Left ventricle myocardium superior (tissue), 1 donor: ENCODE results near the gene RAB44. TPM values are rescaled to one million over a fixed set of nuclear protein-coding genes. Genes with fewer than 3 reads are reported as not detected.
A peak's percentile ranks its signal among the peaks of the same experiment; 100 is the strongest.

ENCODE experiments used
- ATAC-seq: fragments of 200-7000 bp; cut with Tn5 transposase; one replicate; pipeline ENCODE4 v1.9.1; 2020; ENCODE audit warnings: mild to moderate bottlenecking, moderate library complexity
- DNase-seq: peaks from one replicate; pipeline ENCODE4 v3.0.0-alpha.2; 2020
- intact Hi-C: fragments of 100-400 bp; cut with micrococcal nuclease; formaldehyde crosslinking; loops from one replicate; pipeline ENCODE4 v1.11.0; 2022
- total RNA-seq: library from RNA; stranded (reverse); fragmentation: NEBNext Ultra II Directional; extraction: Animal tissue kit (Norgen Biotek cat#: 25700); gene quantifications from one replicate; pipeline ENCODE4 v1.2.1, GENCODE V29; 2021
- donor health status: DM: no; HTN: yes; CAD: no; lungs with severe emphysema.

RAB44 gene
- total RNA-seq, 1 donor from 2014 or later, result 0.07 TPM

DNA sequence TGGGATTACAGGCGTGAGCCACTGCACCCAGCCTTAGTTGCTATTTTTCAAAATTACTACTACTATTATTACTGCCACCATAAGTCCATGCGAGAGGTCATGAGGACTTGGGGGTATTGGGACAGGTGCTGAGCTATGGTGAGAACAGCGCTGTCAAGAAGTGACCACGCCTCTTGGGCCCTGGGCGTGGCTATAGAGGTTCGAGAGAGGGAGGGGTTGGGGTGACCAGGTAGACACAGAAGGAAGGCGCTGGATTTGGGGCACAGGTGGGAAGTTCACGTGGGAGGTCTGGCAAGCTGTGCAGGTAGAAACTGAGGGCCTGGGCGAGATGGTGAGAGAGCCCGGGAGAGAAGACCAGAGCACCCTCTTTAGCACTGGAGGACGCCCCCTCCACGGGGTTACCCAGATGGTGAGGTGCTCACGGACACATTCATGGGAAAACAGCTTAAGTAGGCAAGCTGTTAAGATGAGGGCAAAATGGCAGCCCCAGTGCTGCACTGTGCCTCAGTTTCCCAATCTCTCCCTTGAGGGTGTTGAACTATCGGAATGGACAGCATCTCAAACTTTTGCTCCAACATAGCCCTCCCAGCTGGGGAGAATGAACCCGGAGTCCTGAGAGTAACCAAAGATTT is 61.0 kb downstream of the RAB44 start:
- intact Hi-C loops, result loop anchor here (2.0 kb wide), 1 partner anchor 136 kb away; no protein-coding TSS in a partner anchor
- no peak for DNase-seq
- no peak for ATAC-seq

DNA sequence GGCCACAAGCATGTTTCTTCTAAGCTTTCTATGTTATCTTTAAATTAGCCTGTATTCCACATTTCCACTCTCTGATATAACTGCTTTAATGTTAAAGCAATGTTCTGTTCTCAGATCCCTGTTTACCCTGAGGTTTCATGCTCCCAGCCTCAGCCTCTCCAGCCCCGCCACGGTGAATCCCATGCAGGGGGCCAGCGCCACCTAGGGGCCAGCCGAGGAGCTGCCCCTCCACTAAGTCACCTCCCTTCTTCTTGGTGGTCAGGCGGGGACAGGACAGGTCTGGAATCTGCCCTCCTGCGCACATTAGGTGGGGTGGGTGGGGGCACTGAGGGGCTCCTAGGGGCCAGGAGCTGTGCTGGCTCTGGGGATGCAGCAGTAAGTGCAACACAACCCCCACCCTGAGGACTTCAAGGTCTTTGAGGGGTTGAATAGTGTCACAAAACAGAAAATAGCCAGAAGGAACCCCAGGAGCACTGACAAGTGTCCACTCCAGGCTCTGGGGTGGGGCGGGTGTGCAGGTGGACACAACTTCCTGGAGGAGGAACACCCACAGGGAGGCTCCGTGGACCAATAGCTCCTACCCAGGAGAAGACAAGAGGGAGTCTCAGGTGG is 61.6 kb downstream of the RAB44 start:
- ATAC-seq (peak; percentile 89), DNase-seq (peak; percentile 88)
- intact Hi-C loops, result loop anchor here (2.0 kb wide), 1 partner anchor 136 kb away; no protein-coding TSS in a partner anchor

DNA sequence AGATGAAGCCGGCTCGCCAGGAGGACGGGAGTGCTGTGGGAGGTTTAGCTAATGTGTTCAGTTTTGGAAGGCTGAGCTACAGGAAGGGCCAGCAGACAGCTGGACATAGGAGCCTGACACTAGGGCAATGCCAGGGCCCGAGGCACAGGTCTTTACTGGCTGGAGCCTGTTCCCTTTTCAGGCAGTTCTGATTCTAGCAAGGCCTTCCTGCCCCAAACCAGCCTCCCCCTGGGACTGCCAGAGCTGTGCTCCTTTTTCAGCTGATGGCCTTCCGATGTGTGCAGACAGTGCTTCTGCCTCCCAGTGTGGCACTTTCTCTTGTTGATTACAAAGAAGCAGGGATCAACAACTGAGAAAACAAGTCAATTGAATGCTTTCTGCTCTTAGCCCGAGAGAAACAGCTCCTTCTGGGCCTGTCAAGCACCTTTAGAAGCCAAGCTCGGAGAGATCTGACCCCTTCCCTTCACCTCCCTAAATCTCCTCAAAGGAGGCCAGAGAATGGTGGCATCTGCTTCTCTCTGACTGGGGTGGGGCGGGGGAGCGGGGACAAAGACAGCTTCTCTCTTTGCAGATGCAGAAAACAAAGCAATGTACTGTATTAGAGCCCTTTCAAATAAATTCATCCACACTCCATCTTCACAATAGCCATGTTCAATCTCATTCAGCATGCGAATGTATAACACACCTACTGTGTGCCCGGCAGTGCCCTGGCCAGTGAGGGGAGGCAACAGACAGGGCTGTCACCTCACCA is 63.2 kb downstream of the RAB44 start:
- no peak for DNase-seq
- ATAC-seq, result no peak
- intact Hi-C loops, result loop anchor here (5.0 kb wide), 1 partner anchor 256 kb away; no protein-coding TSS in a partner anchor

DNA sequence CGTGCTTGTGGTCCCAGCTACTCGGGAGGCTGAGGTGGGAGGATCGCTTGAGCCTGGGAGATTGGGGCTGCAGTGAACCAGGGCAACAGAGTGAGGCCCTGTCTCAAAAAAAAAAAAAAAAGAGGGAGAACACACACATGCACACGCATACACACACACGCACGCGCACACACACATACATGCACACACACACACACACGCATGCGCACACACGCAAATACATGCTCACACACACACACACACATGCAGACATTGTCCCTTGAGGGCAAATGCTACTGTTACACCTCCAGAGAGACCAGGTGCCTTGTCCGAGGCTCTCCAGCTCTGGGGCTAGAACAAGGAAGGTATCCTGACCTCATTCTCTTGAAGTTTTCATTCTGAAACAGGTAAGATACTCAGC is 64.5 kb downstream of the RAB44 start:
- no peak for ATAC-seq

DNA sequence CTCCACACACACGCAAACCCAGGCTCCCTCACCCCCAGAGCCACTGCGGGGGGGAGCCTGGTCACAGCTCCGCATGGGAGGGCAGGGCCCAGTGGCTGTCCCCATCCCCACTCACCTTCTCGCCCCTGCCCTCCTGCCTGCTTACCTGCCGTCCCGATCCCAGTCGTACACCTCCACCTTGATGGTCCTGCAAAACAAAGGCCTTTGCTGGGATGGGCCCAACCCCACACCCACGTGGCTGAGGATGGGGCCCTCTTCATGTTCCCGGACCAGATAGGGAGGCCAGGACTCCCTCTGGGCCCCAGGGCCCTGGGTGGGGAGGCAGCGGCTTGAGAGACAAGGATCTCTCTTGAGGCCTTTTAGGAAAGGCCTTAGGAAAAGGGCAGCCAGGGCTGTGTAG is 67.6 kb downstream of the RAB44 start:
- no peak for ATAC-seq
- DNase-seq, result peak; percentile 27
- intact Hi-C loops, result loop anchor here (5.0 kb wide), 1 partner anchor 87 kb away; no protein-coding TSS in a partner anchor

More for the DNA sequence above, 64.5 kb downstream of the RAB44 start:
- peak; percentile 19 for DNase-seq
- intact Hi-C loops, result loop anchor here (5.0 kb wide), 1 partner anchor 255 kb away; no protein-coding TSS in a partner anchor

DNA sequence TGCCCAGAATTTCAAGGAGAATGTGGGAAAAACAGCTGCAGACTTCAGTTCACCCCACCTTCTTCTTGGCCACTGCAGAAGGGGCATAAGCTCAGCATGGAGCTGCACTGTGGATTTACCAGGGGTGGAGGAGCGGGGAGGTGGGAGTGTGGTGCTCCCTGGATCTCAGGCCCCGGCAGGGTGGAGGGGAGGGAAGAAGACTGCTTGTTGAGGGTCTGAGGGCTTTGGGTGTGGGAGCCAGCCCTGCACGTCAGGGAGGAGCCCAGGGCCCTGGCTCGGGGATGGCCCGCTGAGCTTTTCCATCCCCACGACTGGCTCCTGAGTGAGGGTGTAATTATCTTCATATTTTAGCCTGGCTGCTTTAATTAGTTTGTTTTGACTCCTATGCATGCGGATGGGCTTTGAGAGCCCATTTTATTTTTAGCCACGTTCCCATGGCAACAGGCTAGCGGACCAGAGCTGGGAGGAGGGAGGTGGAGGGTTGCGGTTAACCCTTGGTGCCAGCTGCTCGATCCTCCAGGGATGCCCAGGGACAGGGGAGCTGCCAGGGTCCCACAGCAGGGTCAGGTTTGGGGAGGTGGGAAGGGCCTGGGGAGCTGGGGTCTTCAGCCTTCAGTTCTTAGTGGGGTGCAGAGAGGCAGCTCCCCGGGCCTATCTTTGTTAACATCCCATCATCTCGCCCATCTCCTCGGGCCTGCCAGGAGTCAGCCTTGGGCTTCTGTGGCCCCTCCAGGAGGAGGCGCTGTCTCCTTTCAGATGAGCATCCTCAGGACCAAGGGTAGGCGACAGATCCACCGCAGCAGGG is 68.2 kb downstream of the RAB44 start:
- DNase-seq (peak; percentile 86), ATAC-seq (peak; percentile 66)
- intact Hi-C loops, result loop anchor here (5.0 kb wide), 1 partner anchor 87 kb away; no protein-coding TSS in a partner anchor

DNA sequence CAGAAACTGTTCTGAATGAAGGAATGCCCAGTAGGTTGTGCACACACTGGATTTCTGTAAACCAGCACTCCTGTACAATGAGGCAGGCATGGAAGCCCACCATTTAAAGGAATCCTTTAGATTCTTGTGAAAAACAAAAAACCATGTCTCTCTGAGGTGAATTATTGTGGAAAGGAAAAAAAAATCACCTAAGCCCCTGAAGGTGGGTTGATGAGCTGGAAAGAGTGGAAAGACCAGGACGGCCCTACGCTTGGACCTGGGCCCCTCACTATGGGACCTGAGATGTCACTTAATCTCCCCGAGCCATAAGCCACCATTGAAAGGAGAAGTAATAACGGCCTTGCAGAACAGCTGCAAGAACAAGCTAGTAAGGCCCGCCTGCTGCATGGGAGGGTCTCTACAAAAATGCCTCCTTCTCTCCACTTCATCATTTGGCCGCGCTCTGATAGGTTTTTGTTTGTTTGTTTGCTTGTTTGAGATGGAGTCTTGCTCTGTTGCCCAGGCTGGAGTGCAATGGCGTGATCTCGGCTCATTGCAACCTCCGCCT is 68.8 kb downstream of the RAB44 start:
- ATAC-seq (no peak), DNase-seq (no peak)
- intact Hi-C loops, result loop anchor here (5.0 kb wide), 1 partner anchor 86 kb away; no protein-coding TSS in a partner anchor

DNA sequence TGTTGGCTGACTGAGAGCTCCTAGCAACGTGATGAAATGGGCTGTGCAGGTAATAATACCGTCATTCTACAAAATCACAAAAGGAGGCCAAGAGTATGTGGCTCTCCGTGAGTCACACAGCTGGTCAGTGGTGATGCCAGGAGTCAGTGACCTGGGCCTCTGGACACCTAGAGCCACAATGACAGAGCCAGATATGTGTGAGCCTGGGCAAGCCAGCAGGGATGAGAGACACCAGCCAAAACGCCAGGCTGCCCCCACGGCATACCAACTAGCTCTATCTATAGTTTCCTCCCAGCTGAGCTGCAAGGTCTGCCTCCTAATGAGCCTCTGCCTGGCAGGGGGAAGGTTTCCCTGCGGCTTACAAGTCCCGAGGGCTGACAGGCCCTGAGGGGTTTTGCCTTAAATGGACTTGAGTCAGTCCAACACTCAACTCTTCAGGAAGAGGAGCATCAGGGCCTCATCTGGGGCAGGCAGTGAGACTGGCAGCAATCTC is 71.6 kb downstream of the RAB44 start:
- DNase-seq (peak; percentile 51), ATAC-seq (peak; percentile 73)
- intact Hi-C loops, result loop anchor here (5.0 kb wide), 1 partner anchor 83 kb away; no protein-coding TSS in a partner anchor

DNA sequence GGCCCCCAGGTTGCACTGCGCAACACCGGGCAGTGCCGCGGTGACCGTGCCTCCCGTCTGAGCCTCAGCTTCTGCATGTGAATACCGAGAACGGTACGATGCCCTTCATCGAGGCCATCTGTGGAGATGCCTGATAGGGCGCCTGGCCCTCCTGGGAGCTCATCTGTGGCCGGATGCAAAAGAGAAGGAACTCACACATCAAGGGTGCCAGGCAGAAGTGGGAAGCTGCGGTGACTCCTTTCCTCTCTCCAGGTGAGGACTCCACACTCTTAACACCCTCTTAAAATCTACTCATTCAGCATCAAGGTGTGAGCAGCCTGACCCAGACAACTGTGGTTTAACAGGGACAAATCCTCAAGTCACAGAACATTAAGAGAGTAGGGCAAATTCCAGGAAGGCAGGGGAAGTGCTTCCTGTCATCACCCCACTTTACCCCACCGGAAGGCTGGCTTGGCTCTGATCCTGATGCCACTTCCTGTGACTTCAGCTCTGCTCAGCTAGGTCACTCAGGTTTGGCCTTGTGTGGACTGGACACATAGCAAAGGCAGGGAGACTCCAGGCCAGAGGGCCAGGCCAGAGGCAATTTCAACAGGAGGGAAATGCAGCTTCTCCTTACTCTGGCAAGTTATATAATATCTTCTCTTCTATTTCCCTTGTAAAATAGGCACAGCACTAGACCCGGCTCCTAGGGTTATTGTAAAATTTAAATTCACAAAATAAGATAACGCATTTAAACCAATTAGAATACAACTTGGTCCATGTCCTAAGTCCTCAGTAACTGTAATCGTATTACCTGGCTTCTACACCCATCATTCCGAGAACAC is 72.3 kb downstream of the RAB44 start:
- peak; percentile 32 for DNase-seq
- intact Hi-C loops, result loop anchor here (5.0 kb wide), 1 partner anchor 82 kb away; no protein-coding TSS in a partner anchor
- ATAC-seq, result peak; percentile 4

DNA sequence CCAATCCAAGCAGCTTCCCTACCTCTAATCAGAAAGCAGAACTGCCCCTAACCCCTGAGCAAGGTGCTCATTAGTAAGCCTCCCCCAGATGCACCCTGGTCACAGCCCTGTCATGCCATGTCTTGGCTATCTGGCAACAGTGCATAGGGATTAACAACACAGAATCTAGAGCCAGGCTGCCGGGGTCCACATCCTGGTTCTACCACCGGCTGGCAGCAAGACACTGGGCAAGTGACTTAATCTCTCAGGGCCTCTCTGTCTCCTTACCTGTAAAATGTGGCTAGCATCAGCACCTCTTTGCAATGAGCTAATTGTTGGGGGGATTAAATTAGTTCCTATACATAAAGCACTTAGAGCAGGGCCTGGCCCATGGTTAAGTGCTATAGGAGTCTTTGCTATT is 73.5 kb downstream of the RAB44 start:
- intact Hi-C loops, result no loop called here
- no peak for ATAC-seq

DNA sequence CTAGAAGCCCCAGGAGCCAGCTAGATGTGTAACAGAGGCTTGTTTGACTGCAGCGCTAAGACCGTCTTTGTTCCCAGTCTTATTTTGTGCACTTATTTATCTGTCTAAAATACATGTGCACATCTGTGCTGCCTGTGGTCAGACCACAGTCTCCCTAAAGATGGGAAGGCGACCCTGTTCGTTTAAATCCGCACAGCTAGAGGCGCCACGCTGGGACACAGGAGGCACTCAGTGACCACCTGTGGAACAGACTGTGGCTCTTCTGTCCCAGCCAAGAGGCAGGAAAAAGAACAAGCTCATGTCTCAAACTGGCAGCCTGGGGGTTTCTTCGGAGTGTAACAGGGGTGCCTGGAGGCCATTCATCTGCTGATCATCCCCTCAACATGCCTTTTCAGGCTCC is 74.8 kb downstream of the RAB44 start:
- DNase-seq, result no peak
- intact Hi-C loops, result no loop called here

More for the DNA sequence above, 73.5 kb downstream of the RAB44 start:
- no peak for DNase-seq

DNA sequence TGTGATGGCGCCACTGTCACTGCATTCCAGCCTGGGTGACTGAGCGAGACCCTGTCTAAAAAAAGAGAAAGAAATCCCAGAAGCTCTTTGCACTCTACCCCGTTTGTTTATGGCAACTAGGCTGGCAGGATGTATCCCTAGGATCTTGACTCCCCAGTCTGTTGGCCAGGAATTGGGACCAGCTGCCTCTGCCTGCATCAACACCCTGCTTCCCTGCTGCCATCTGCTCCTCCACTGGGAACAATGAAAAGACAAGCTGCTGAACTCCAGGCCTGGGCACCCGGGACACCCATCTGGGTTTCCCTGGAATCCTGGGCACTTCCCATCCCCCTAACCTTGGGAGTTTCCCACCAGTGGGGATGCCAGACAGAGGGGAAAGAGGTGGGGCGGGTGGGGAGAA is 76.7 kb downstream of the RAB44 start:
- intact Hi-C loops, result no loop called here
- no peak for ATAC-seq
- no peak for DNase-seq

More for the DNA sequence above, 74.8 kb downstream of the RAB44 start:
- ATAC-seq, result no peak

DNA sequence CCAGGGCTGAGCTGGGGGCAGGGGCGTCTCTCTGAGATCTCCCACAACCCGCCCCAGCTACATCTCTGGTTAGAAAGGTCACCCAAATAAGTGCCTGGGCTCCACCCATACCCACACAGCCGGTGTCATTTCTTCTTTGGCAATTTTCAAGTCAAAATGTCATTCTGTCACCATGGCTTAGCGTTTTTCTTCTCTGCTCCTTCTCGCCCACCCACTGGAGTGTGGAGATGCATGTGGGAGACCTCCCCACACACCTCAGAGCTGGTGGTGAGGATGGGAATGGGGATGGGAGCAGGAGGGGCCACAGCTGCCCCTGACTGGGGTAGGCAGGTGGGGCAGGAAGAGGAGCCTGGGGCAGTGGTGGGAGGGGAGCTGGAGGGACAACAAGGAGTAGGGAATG is 78.5 kb downstream of the RAB44 start:
- ATAC-seq, result no peak
- no peak for DNase-seq
- intact Hi-C loops, result no loop called here

DNA sequence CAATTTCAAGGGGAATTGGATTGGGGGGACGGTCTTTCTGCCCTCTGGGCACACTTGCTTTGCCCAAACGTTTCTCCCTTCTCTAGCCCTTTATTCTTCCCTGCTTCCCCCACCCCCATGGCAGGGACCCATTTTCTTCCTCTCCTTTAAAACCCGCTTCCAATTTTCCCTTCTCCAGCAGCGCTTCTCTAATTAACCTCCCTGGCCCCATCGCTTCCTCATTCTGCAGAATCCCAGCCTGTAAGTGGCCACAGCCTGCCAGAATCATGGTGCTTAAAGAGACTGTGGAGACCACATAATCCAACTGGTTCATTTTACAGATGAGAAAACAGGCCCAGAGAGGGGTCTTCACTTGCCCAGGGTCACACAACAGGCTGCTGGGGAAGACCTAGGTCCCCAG is 80.2 kb downstream of the RAB44 start:
- no peak for ATAC-seq
- no peak for DNase-seq
- intact Hi-C loops, result no loop called here

DNA sequence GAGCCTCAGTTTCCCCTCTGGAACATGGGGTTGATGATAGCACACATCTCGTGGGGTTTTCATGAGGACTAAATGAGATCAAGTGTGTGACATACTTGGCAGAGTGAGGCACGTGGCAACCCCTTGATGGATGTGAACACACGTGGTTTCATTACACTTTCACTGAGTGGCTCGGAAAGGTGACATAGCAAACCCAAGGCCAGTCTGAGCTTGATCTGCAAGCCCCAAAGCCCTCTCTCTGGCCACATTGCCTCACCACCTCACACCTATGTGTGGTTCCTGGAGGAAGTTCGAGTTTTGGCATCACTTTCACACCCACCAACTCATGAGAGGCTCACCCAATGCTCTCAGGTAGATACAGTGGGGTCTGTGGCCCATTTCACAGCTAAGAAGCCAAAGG is 81.6 kb downstream of the RAB44 start:
- intact Hi-C loops, result no loop called here
- DNase-seq, result peak; percentile 9
- ATAC-seq, result no peak

DNA sequence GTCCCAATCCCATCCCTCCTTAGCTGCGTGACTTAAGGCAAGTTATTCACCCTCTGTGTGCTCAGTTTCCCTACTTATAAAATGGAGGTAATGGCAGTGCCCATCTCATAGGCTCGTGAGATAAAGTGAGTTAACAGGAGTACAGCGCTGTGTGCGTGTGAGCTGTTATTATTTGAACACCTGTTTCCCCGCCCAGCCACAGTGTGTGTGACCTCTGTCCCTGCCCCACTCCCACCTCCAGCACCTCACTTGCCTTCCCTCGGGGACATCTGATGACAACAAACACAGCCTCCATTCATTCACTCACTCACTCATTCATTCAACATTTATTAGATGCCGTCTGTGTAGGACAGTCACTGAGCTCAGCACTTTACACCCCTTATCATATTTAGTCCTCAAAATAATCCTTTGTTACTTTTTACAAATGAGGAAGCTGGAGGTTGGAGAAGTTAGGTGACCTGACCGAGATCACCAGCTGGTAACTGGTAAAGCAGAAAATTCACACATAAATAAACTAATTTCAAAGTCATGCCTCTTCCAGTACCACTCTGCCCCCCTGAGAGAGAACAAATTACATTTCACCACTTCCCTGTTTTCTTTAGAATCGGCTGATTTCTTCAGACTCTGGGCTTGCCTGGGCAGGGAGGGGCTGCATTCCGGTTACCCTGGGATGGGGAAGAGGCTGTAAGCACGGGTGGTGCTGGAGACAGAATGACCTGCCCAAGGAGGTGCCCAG is 83.0 kb downstream of the RAB44 start:
- intact Hi-C loops, result no loop called here
- DNase-seq (peak; percentile 28), ATAC-seq (no peak)

DNA sequence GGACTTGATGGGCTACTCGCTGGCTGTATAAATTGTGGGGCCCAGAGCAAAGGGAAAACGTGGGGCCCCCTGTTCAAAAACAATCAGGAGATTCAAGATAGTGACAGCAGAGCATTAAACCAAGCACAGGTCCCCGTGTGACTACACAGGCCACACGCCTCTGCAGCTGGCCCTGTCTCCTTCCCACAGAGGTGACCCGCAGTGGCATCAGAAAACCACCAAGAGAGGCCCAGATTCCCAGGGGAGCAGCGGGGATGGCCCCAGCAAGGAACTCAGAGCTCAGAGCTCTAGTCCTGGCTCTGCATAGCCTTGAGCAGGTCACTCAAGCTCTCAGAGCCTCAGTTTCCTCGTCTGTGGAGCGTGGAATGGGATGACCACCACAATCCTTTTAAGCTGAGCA is 84.0 kb downstream of the RAB44 start:
- no peak for ATAC-seq
- intact Hi-C loops, result no loop called here
- DNase-seq, result peak; percentile 12
